DOHH2 (cell line): ENCODE data around the gene DUSP16.

Experiments
- H3F3A ChIP-seq: fragments of 200-600 bp; sonication (generic), shearing (Covaris generic); 2 replicates; pipeline ENCODE4 v1.6.0; 2016; ENCODE audit warnings: antibody characterized with exemption, mild to moderate bottlenecking; ENCODE audit not compliant: control insufficient read depth, insufficient read depth
- H3K27ac ChIP-seq: fragments of 200-600 bp; sonication (generic); 2 replicates; pipeline ENCODE4 v1.5.1; 2014; ENCODE audit warnings: low read depth, mild to moderate bottlenecking, low read length, moderate library complexity
- H3K27me3 ChIP-seq: fragments of 200-600 bp; sonication (generic); 2 replicates; pipeline ENCODE4 v1.6.1; 2014; ENCODE audit warnings: mild to moderate bottlenecking, low read length, mixed read lengths; ENCODE audit not compliant: control insufficient read depth
- H3K36me3 ChIP-seq: fragments of 200-600 bp; sonication (generic); 2 replicates; pipeline ENCODE4 v1.6.1; 2014; ENCODE audit warnings: mild to moderate bottlenecking, low read length, moderate library complexity, mixed read lengths; ENCODE audit not compliant: control insufficient read depth
- H3K4me1 ChIP-seq: fragments of 200-600 bp; sonication (generic); 2 replicates; pipeline ENCODE4 v1.6.1; 2014; ENCODE audit warnings: mild to moderate bottlenecking, low read length, mixed read lengths; ENCODE audit not compliant: control insufficient read depth
- H3K4me2 ChIP-seq: fragments of 200-600 bp; sonication (generic); 2 replicates; pipeline ENCODE4 v1.6.0; 2014; ENCODE audit warnings: mild to moderate bottlenecking, low read length, moderate library complexity
- H3K4me3 ChIP-seq: fragments of 200-600 bp; sonication (generic); 2 replicates; pipeline ENCODE4 v1.5.1; 2014; ENCODE audit warnings: mild to moderate bottlenecking, low read length, mixed read lengths
- H3K79me2 ChIP-seq: fragments of 200-600 bp; sonication (generic); 2 replicates; pipeline ENCODE4 v1.6.1; 2014; ENCODE audit warnings: mild to moderate bottlenecking, low read length, mixed read lengths; ENCODE audit not compliant: control insufficient read depth
- H3K9me2 ChIP-seq: fragments of 200-600 bp; sonication (generic); replicated peaks from 2 replicates; pipeline ENCODE4 v1.6.1; 2014; ENCODE audit warnings: mild to moderate bottlenecking, low read length, mixed read lengths; ENCODE audit not compliant: control insufficient read depth
- H3K9me3 ChIP-seq: fragments of 200-600 bp; sonication (generic); 2 replicates; pipeline ENCODE4 v1.6.1; 2014; ENCODE audit warnings: antibody characterized with exemption, low read length, mixed read lengths; ENCODE audit not compliant: control insufficient read depth, insufficient read depth
- H4K20me1 ChIP-seq: fragments of 200-600 bp; sonication (generic); 2 replicates; pipeline ENCODE4 v1.6.0; 2014; ENCODE audit warnings: low read depth, mild to moderate bottlenecking, antibody characterized with exemption, low read length, moderate library complexity; ENCODE audit not compliant: control insufficient read depth, insufficient read depth
- CTCF ChIP-seq: fragments of 200-600 bp; sonication (generic); IDR thresholded peaks from one replicate; pipeline ENCODE4 v1.5.1; 2014; ENCODE audit warnings: antibody characterized with exemption, mild to moderate bottlenecking, low read depth, low read length; ENCODE audit not compliant: poor library complexity, severe bottlenecking
- EZH2phosphoT487 ChIP-seq: fragments of 200-600 bp; sonication (generic); IDR thresholded peaks from 2 replicates; pipeline ENCODE4 v1.6.1; 2017; ENCODE audit warnings: borderline replicate concordance, mild to moderate bottlenecking, antibody characterized with exemption, low read length, moderate library complexity, mixed read lengths

DUSP16 gene

GRCh38 chr12:12520273-12520672 lies 42.4 kb downstream of the DUSP16 start:
- no peaks in the 10 kb centered on the region for H3K36me3 ChIP-seq
- no peak overlapping the region for H3K27ac ChIP-seq
- no peaks in the 10 kb centered on the region for H3K9me2 ChIP-seq
- no peaks in the 10 kb centered on the region for H3K9me3 ChIP-seq
- no peak overlapping the region for H3K4me2 ChIP-seq
- no peak for TF ChIP-seq EZH2phosphoT487
- TF ChIP-seq CTCF, result no peak
- no peak overlapping the region for H3K4me3 ChIP-seq
- 0 out of 2 replicates have a peak, but pooled peaks cover 6% of the 10 kb centered on the region for H3K27me3 ChIP-seq
- H3F3A ChIP-seq, result no peaks in the 10 kb centered on the region
- 0 out of 2 replicates have a peak, but pooled peaks cover 3% of the 10 kb centered on the region for H3K4me1 ChIP-seq
- H3K79me2 ChIP-seq, result no peaks in the 10 kb centered on the region
- no peaks in the 10 kb centered on the region for H4K20me1 ChIP-seq

GRCh38 chr12:12519354-12519998 lies 43.2 kb downstream of the DUSP16 start:
- no peaks in the 10 kb centered on the region for H3K36me3 ChIP-seq
- no peaks in the 10 kb centered on the region for H3K79me2 ChIP-seq
- H3K27me3 ChIP-seq, result 0 out of 2 replicates have a peak, but pooled peaks cover 6% of the 10 kb centered on the region
- TF ChIP-seq CTCF (no peak), EZH2phosphoT487 (no peak)
- H3K4me3 ChIP-seq, result no peak overlapping the region
- no peaks in the 10 kb centered on the region for H3F3A ChIP-seq
- H4K20me1 ChIP-seq, result no peaks in the 10 kb centered on the region
- no peak overlapping the region for H3K4me2 ChIP-seq
- no peaks in the 10 kb centered on the region for H3K9me3 ChIP-seq
- H3K4me1 ChIP-seq, result 0 out of 2 replicates have a peak, but pooled peaks cover 3% of the 10 kb centered on the region
- no peak overlapping the region for H3K27ac ChIP-seq
- no peaks in the 10 kb centered on the region for H3K9me2 ChIP-seq

- Histone ChIP-seq H3K9me2 (no peaks in the 10 kb centered on the region), H3K36me3 (no peaks in the 10 kb centered on the region), H3K9me3 (no peaks in the 10 kb centered on the region), H3K4me2 (no peak overlapping the region), H4K20me1 (no peaks in the 10 kb centered on the region), H3K27ac (no peak overlapping the region), H3K4me1 (0 out of 2 replicates have a peak, but pooled peaks cover 3% of the 10 kb centered on the region), H3K27me3 (0 out of 2 replicates have a peak, but pooled peaks cover 3% of the 10 kb centered on the region), H3F3A (no peaks in the 10 kb centered on the region), H3K79me2 (no peaks in the 10 kb centered on the region), H3K4me3 (no peak overlapping the region)
- TF ChIP-seq CTCF (no peak), EZH2phosphoT487 (no peak)
These were observed 43.7 kb downstream of the DUSP16 start for GRCh38 chr12:12518919-12519318.
